SK-N-SH treated with all-trans-retinoic acid at 6 μM for 48 hours (cell line): ENCODE results near the gene FAM118A.

ENCODE experiments used
- GLIS3 ChIP-seq: fragments of 250-450 bp; sonication (Bioruptor Pico); IDR thresholded peaks from 2 replicates; pipeline ENCODE4 v1.5.0; 2020; ENCODE audit warnings: mild to moderate bottlenecking, moderate library complexity
- OSR1 ChIP-seq: fragments of 250-450 bp; sonication (Bioruptor Pico); IDR thresholded peaks from 2 replicates; pipeline ENCODE4 v1.8.0; 2022; ENCODE audit warnings: moderate library complexity, mild to moderate bottlenecking, inconsistent platforms
- RARB ChIP-seq: fragments of 250-450 bp; sonication (Bioruptor Pico); IDR thresholded peaks from 2 replicates; pipeline ENCODE4 v1.8.0; 2021; ENCODE audit warnings: mild to moderate bottlenecking, moderate library complexity

GRCh38 chr22:45280587-45280980, 29.1 kb upstream of the FAM118A start:
- TF ChIP-seq OSR1 (CRISPR knock-in tag): no peak
- no peak for TF ChIP-seq GLIS3 (CRISPR knock-in tag)
- TF ChIP-seq RARB (CRISPR knock-in tag): no peak
